ENCODE measurements around the gene CCDC107. TPM values are rescaled to one million over a fixed set of nuclear protein-coding genes. Genes with fewer than 3 reads are reported as not detected.

CCDC107 gene
- total and polyA plus RNA-seq, 2 of the 13 experiments (the other 11 are each of a cell fraction or from before 2014, with no cell fraction given): 7.1 to 15.2 TPM

DNA sequence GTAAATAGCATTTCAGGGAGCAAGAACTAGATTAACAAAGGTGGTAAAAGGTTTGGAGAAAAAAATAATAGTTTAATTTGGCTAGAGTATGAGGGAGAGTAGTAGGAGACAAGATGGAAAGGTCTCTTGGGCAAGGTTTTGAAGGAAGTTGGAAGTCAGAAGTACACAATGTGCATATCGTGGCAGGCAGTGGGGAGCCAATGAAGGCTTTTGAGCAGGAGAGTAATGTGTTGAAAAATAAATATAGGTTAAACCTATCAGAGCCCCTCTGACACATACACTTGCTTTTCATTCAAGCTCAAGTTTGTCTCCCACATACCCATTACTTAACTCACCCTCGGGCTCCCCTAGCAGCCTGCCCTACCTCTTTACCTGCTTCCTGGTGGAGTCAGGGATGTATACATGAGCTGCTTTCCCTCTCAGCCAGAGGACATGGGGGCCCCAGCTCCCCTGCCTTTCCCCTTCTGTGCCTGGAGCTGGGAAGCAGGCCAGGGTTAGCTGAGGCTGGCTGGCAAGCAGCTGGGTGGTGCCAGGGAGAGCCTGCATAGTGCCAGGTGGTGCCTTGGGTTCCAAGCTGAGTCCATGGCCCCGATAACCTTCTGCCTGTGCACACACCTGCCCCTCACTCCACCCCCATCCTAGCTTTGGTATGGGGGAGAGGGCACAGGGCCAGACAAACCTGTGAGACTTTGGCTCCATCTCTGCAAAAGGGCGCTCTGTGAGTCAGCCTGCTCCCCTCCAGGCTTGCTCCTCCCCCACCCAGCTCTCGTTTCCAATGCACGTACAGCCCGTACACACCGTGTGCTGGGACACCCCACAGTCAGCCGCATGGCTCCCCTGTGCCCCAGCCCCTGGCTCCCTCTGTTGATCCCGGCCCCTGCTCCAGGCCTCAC lies 15.3 kb downstream of the CCDC107 start, which contains the start of gene CA9 (continued):
- TF ChIP-seq NR2F6 (IDR thresholded peaks at IDR 0.05): no peak
- no peak for TF ChIP-seq NR2F6 (CRISPR knock-in tag; IDR thresholded peaks at IDR 0.05)
- TF ChIP-seq, protein P1, sequence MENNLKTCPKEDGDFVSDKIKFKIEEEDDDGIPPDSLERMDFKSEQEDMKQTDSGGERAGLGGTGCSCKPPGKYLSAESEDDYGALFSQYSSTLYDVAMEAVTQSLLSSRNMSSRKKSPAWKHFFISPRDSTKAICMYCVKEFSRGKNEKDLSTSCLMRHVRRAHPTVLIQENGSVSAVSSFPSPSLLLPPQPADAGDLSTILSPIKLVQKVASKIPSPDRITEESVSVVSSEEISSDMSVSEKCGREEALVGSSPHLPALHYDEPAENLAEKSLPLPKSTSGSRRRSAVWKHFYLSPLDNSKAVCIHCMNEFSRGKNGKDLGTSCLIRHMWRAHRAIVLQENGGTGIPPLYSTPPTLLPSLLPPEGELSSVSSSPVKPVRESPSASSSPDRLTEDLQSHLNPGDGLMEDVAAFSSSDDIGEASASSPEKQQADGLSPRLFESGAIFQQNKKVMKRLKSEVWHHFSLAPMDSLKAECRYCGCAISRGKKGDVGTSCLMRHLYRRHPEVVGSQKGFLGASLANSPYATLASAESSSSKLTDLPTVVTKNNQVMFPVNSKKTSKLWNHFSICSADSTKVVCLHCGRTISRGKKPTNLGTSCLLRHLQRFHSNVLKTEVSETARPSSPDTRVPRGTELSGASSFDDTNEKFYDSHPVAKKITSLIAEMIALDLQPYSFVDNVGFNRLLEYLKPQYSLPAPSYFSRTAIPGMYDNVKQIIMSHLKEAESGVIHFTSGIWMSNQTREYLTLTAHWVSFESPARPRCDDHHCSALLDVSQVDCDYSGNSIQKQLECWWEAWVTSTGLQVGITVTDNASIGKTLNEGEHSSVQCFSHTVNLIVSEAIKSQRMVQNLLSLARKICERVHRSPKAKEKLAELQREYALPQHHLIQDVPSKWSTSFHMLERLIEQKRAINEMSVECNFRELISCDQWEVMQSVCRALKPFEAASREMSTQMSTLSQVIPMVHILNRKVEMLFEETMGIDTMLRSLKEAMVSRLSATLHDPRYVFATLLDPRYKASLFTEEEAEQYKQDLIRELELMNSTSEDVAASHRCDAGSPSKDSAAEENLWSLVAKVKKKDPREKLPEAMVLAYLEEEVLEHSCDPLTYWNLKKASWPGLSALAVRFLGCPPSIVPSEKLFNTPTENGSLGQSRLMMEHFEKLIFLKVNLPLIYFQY (CRISPR knock-in tag; IDR thresholded peaks at IDR 0.05; ENCODE audit: borderline replicate concordance): no peak
- TF ChIP-seq, protein P2, sequence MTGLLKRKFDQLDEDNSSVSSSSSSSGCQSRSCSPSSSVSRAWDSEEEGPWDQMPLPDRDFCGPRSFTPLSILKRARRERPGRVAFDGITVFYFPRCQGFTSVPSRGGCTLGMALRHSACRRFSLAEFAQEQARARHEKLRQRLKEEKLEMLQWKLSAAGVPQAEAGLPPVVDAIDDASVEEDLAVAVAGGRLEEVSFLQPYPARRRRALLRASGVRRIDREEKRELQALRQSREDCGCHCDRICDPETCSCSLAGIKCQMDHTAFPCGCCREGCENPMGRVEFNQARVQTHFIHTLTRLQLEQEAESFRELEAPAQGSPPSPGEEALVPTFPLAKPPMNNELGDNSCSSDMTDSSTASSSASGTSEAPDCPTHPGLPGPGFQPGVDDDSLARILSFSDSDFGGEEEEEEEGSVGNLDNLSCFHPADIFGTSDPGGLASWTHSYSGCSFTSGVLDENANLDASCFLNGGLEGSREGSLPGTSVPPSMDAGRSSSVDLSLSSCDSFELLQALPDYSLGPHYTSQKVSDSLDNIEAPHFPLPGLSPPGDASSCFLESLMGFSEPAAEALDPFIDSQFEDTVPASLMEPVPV (CRISPR knock-in tag; IDR thresholded peaks at IDR 0.05): peak; percentile 45; the same call in 1 of the 2 replicates
- TF ChIP-seq ARID2 (CRISPR knock-in tag; IDR thresholded peaks at IDR 0.05; ENCODE audit: borderline replicate concordance): no peak
- no peak for TF ChIP-seq ZNF263 (CRISPR knock-in tag; IDR thresholded peaks at IDR 0.05)
- no peak for TF ChIP-seq PRMT3 (CRISPR knock-in tag; IDR thresholded peaks at IDR 0.05; ENCODE audit: borderline replicate concordance, low read depth)
- TF ChIP-seq NKX3-1 (CRISPR knock-in tag; IDR thresholded peaks at IDR 0.05): no peak
- no peak for TF ChIP-seq FOSL1 (CRISPR knock-in tag; IDR thresholded peaks at IDR 0.05; ENCODE audit: borderline replicate concordance)
- TF ChIP-seq, protein P3, sequence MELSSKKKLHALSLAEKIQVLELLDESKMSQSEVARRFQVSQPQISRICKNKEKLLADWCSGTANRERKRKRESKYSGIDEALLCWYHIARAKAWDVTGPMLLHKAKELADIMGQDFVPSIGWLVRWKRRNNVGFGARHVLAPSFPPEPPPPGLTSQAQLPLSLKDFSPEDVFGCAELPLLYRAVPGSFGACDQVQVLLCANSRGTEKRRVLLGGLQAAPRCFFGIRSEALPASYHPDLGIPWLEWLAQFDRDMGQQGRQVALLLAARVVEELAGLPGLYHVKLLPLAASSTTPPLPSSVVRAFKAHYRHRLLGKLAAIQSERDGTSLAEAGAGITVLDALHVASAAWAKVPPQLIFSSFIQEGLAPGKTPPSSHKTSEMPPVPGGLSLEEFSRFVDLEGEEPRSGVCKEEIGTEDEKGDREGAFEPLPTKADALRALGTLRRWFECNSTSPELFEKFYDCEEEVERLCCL (CRISPR knock-in tag; IDR thresholded peaks at IDR 0.05; ENCODE audit: borderline replicate concordance): peak; percentile 65; the same call in 1 of the 2 replicates
- no peak for TF ChIP-seq ZZZ3 (CRISPR knock-in tag; IDR thresholded peaks at IDR 0.05; ENCODE audit: borderline replicate concordance)
- TF ChIP-seq, protein P4, sequence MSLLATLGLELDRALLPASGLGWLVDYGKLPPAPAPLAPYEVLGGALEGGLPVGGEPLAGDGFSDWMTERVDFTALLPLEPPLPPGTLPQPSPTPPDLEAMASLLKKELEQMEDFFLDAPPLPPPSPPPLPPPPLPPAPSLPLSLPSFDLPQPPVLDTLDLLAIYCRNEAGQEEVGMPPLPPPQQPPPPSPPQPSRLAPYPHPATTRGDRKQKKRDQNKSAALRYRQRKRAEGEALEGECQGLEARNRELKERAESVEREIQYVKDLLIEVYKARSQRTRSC (CRISPR knock-in tag; IDR thresholded peaks at IDR 0.05; ENCODE audit: low read depth): no peak
- TF ChIP-seq, protein P5, sequence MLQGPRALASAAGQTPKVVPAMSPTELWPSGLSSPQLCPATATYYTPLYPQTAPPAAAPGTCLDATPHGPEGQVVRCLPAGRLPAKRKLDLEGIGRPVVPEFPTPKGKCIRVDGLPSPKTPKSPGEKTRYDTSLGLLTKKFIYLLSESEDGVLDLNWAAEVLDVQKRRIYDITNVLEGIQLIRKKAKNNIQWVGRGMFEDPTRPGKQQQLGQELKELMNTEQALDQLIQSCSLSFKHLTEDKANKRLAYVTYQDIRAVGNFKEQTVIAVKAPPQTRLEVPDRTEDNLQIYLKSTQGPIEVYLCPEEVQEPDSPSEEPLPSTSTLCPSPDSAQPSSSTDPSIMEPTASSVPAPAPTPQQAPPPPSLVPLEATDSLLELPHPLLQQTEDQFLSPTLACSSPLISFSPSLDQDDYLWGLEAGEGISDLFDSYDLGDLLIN (CRISPR knock-in tag; IDR thresholded peaks at IDR 0.05; ENCODE audit: borderline replicate concordance): no peak
- no peak for TF ChIP-seq MTA3 (CRISPR knock-in tag; IDR thresholded peaks at IDR 0.05)
- no peak for TF ChIP-seq ZC3H4 (CRISPR knock-in tag; IDR thresholded peaks at IDR 0.05; ENCODE audit: borderline replicate concordance)
- TF ChIP-seq SMAD3 (CRISPR knock-in tag; IDR thresholded peaks at IDR 0.05): no peak
- TF ChIP-seq ZNF367 (CRISPR knock-in tag; IDR thresholded peaks at IDR 0.05; ENCODE audit: borderline replicate concordance): no peak
